Sigmoid colon (tissue), 4 donors: ENCODE measurements around the gene LARGE1.

Source experiments
- EP300 ChIP-seq, 4 donors: sonication (generic); formaldehyde crosslinking; IDR thresholded peaks; one replicate each; pipeline ENCODE4 v1.6.1; 2017; ENCODE audit warnings: antibody characterized with exemption in 4 of 4
- POLR2A ChIP-seq, 2 donors: fragments of 450-650 bp; IDR thresholded peaks; one replicate each; pipeline ENCODE4 v1.6.1; 2016; ENCODE audit warnings: antibody characterized with exemption in 2 of 2, mild to moderate bottlenecking in 2 of 2, moderate library complexity in 2 of 2
- TF ChIP-seq, protein P1 (sequence below), 4 experiments: fragments of 450-650 bp in 3 of 4; fragments of 200-600 bp in 1 of 4; IDR thresholded peaks; one replicate each; pipeline ENCODE4 v1.5.1; 2016 to 2019; ENCODE audit warnings: antibody characterized with exemption in 4 of 4, mild to moderate bottlenecking in 3 of 4, moderate library complexity in 2 of 4

DNA sequence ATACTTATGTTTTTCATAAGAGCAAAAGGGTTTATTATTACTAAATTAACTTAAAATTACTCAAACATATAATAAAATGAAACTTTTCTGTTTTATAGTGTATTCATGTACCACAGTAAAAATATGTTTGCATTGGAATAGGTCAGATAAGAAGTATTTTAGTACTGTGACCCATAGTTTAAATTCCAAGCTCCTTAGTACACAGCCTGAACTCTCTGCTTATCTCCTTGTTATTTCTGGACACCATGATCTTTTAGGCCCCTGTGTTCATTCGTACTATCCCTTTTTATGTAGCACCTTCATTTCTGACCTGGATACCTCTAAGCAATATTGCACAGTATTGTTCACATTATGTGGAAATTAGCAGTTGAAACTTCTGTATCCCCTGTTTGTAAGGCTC lies 565.3 kb downstream of the LARGE1 start:
- TF ChIP-seq, protein P1, sequence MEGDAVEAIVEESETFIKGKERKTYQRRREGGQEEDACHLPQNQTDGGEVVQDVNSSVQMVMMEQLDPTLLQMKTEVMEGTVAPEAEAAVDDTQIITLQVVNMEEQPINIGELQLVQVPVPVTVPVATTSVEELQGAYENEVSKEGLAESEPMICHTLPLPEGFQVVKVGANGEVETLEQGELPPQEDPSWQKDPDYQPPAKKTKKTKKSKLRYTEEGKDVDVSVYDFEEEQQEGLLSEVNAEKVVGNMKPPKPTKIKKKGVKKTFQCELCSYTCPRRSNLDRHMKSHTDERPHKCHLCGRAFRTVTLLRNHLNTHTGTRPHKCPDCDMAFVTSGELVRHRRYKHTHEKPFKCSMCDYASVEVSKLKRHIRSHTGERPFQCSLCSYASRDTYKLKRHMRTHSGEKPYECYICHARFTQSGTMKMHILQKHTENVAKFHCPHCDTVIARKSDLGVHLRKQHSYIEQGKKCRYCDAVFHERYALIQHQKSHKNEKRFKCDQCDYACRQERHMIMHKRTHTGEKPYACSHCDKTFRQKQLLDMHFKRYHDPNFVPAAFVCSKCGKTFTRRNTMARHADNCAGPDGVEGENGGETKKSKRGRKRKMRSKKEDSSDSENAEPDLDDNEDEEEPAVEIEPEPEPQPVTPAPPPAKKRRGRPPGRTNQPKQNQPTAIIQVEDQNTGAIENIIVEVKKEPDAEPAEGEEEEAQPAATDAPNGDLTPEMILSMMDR (IDR thresholded peaks at IDR 0.05) = no peak
- TF ChIP-seq EP300 (IDR thresholded peaks at IDR 0.05) = no peak
- no peak for TF ChIP-seq POLR2A (IDR thresholded peaks at IDR 0.05)
